Left lung (tissue), 10 donors: ENCODE measurements around the gene BICC1. TPM values are rescaled to one million over a fixed set of nuclear protein-coding genes. Genes with fewer than 3 reads are reported as not detected.

Experiments
- ATAC-seq: fragments of 200-7000 bp; cut with Tn5 transposase; one replicate; pipeline ENCODE4 v1.9.1; 2020; ENCODE audit warnings: moderate library complexity
- DNase-seq, 4 donors: peaks; one replicate each; pipeline ENCODE4 v3.0.0-alpha.2; 2013 to 2020
- H3K27ac ChIP-seq, 2 donors: fragments of 200-600 bp; sonication (generic) in 1 of 2; one replicate each; pipeline versions ENCODE4 v1.5.0 to v1.8.0; 2020 to 2021
- H3K27me3 ChIP-seq, 2 donors: fragments of 200-600 bp; sonication (generic) in 1 of 2; one replicate each; pipeline versions ENCODE4 v1.5.0 to v1.8.0; 2020 to 2021
- H3K36me3 ChIP-seq, 2 donors: fragments of 200-600 bp; sonication (generic) in 1 of 2; one replicate each; pipeline versions ENCODE4 v1.5.0 to v1.8.0; 2020 to 2021
- H3K4me1 ChIP-seq, 2 donors: fragments of 200-600 bp; one replicate each; pipeline ENCODE4 v1.8.0; 2021
- H3K4me3 ChIP-seq, 2 donors: fragments of 200-600 bp; sonication (generic) in 1 of 2; one replicate each; pipeline versions ENCODE4 v1.5.0 to v1.8.0; 2020 to 2021; ENCODE audit warnings: mild to moderate bottlenecking in 1 of 2
- H3K9me3 ChIP-seq, 2 donors: fragments of 200-600 bp; sonication (generic) in 1 of 2; one replicate each; pipeline versions ENCODE4 v1.5.0 to v1.8.0; 2020 to 2021
- intact Hi-C, 2 donors: fragments of 100-400 bp; cut with DNase I; formaldehyde crosslinking; loops; one replicate each; pipeline versions ENCODE4 v1.11.2 to v1.14.2; 2022
- polyA plus RNA-seq, 6 donors: library from polyadenylated mRNA; unstranded; fragments of 120-200 nt; gene quantifications; one replicate each; pipeline ENCODE4 v1.2.1, GENCODE V29; 2013; ENCODE audit not compliant: insufficient read length in 6 of 6
- total RNA-seq, 2 donors: library from RNA; stranded (reverse); fragmentation: NEBNext Ultra II Directional; extraction: Animal tissue kit (Norgen Biotek cat#: 25700); gene quantifications; one replicate each; pipeline ENCODE4 v1.2.1, GENCODE V29; 2021
- TF ChIP-seq, protein P1 (sequence below), 2 donors: fragments of 200-600 bp; sonication (generic) in 1 of 2; IDR thresholded peaks; one replicate each; pipeline versions ENCODE4 v1.5.0 to v1.8.0; 2021; ENCODE audit warnings: antibody characterized with exemption in 2 of 2
- donor health status: DM: no; HTN: yes; CAD: no.
- donor health status: DM: no; HTN: no; CAD: no.

Gene BICC1
- total and polyA plus RNA-seq, 8 donors: 10.9 to 47.4 (median 37.1) TPM

DNA sequence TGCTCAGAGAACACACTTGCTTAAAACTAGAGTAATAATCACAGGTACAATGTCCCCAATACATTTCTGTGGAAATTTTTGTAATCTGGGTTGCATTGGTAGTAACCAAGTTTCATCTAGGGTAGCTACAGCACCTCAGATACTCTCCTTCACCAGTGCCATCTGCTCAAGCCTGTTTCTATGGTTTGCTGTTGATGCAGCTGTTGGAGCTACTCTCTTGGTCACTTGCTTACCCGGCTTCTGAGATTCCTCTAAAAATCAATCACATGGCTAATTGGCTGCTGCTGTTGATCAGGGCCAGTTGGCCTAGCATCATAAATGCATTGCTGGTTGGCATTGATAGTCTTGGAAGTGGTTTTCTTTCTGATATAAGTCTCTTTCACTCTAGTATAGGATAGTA is 220.8 kb downstream of the BICC1 start:
- no peak overlapping the region for H3K27ac ChIP-seq
- TF ChIP-seq, protein P1, sequence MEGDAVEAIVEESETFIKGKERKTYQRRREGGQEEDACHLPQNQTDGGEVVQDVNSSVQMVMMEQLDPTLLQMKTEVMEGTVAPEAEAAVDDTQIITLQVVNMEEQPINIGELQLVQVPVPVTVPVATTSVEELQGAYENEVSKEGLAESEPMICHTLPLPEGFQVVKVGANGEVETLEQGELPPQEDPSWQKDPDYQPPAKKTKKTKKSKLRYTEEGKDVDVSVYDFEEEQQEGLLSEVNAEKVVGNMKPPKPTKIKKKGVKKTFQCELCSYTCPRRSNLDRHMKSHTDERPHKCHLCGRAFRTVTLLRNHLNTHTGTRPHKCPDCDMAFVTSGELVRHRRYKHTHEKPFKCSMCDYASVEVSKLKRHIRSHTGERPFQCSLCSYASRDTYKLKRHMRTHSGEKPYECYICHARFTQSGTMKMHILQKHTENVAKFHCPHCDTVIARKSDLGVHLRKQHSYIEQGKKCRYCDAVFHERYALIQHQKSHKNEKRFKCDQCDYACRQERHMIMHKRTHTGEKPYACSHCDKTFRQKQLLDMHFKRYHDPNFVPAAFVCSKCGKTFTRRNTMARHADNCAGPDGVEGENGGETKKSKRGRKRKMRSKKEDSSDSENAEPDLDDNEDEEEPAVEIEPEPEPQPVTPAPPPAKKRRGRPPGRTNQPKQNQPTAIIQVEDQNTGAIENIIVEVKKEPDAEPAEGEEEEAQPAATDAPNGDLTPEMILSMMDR (IDR thresholded peaks at IDR 0.05): no peak
- H3K36me3 ChIP-seq: no peaks in the 10 kb centered on the region
- DNase-seq (no peak), ATAC-seq (no peak)
- H3K27me3 ChIP-seq: no peaks in the 10 kb centered on the region
- no peak overlapping the region for H3K4me3 ChIP-seq
- peaks cover 0 to 15% of the 10 kb centered on the region in 2 donors for H3K9me3 ChIP-seq
- intact Hi-C loops: no loop called here
- no peaks in the 10 kb centered on the region for H3K4me1 ChIP-seq

DNA sequence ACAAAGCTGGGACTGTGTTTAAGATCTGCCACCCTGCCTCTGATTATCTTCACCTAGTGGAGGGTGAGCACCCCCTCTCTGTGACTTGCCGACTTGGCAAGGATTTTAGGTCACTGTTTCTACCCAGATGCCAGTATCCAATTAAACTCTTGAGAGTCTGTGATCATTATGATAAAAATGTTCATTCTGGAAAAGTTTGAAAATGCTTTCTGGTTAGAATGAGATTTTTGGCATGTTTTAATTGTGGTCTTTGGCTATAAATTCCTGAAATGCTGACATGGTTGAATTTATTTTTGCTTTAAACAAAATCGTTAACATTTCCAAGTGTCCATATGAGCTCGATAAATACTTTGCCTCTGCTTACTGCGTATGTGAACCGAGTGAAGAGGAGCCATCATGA is 221.4 kb downstream of the BICC1 start:
- Histone ChIP-seq H3K36me3 (no peaks in the 10 kb centered on the region), H3K27me3 (no peaks in the 10 kb centered on the region), H3K9me3 (peaks cover 0 to 15% of the 10 kb centered on the region in 2 donors), H3K4me3 (no peak overlapping the region), H3K27ac (peak overlapping the region in 1 of 2 donors; percentile 1), H3K4me1 (no peaks in the 10 kb centered on the region)
- TF ChIP-seq, protein P1 (IDR thresholded peaks at IDR 0.05): no peak
- DNase-seq (no peak), ATAC-seq (no peak)
- intact Hi-C loops: no loop called here

DNA sequence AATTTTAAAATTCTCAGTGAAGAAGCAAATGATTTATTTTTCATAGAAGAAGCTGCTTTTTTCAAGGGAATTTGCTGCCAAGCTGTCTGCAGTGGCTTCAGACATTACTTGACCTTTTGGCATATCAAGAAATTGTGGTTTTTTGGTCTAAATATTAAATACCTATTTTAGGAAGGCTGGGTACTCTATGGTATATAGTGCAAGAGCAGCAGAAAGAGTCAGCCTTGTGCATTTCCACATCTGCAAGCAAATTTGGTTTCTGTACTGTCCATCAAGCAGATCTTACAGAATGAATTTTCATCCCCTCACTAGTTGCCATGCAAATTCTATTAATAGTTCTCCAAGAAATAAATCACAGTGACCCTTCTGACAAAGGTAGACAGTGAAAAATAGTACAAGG is 222.0 kb downstream of the BICC1 start:
- ATAC-seq (no peak), DNase-seq (no peak)
- intact Hi-C loops: no loop called here
- no peaks in the 10 kb centered on the region for H3K4me1 ChIP-seq
- no peaks in the 10 kb centered on the region for H3K36me3 ChIP-seq
- H3K4me3 ChIP-seq: no peak overlapping the region
- H3K9me3 ChIP-seq: peaks cover 0 to 15% of the 10 kb centered on the region in 2 donors
- TF ChIP-seq, protein P1 (IDR thresholded peaks at IDR 0.05): no peak
- no peaks in the 10 kb centered on the region for H3K27me3 ChIP-seq
- H3K27ac ChIP-seq: peak overlapping the region in 1 of 2 donors; percentile 1

DNA sequence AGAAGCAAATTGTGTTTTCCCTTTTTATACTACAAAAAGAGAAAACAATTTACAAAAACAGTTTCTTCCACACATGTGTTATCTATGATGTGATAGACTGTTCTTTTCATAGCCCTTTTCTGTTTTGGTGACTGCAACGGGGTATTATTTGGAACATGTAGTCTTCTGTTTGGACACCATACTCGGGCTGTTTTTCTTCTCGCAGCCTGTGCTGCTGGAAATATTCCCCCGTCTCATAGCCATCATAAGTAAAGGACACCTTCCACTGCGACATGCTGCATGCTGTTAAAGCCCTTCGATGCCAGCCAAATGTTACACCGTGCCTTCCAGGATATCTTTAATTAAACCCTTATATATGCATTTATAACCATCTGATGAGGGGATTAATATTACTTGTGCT is 222.4 kb downstream of the BICC1 start:
- peaks cover 0 to 14% of the 10 kb centered on the region in 2 donors for H3K9me3 ChIP-seq
- ATAC-seq (no peak), DNase-seq (no peak)
- H3K4me1 ChIP-seq: no peaks in the 10 kb centered on the region
- no peak overlapping the region for H3K4me3 ChIP-seq
- H3K27me3 ChIP-seq: no peaks in the 10 kb centered on the region
- H3K27ac ChIP-seq: peak overlapping the region in 1 of 2 donors; percentile 1
- no peaks in the 10 kb centered on the region for H3K36me3 ChIP-seq
- TF ChIP-seq, protein P1 (IDR thresholded peaks at IDR 0.05): no peak
- intact Hi-C loops: no loop called here

DNA sequence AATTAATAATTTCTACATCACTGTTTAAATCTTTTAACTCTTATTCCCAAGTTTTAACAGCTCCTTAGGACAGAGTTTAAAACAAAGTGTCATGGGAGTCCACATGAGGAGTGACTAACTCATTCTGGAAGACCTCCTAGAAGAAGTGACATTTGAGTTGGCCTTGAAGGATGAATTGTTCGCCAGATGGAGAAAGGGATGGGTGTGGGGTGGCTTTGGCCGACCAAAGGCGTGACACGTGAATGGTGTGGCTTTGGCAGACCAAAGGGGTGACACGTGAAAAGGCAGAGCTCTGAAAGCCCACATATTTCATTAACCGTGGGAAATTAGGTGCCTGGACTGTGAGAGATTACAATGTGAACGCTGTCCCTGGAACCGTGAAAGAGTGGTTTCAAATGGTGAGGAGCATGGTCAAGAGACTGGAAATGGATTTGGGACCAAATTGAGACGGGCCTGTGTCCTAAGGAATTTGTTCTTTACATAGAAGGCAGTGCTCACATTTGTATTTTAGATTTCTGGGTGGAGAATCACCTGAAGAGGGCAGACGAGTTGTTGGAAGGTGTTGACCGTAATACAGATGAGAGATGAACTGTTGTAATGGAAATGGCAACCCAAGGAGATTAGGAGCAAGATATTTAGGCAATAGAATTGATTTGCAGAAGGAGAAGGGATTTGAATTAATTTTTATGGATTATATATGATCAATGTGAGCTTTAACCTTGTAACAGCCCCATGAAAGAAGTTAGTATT is 228.1 kb downstream of the BICC1 start:
- intact Hi-C loops: no loop called here
- Histone ChIP-seq H3K27ac (no peak overlapping the region), H3K4me3 (no peak overlapping the region), H3K27me3 (no peaks in the 10 kb centered on the region), H3K36me3 (no peaks in the 10 kb centered on the region), H3K9me3 (no peaks in the 10 kb centered on the region), H3K4me1 (no peaks in the 10 kb centered on the region)
- no peak for ATAC-seq
- TF ChIP-seq, protein P1 (IDR thresholded peaks at IDR 0.05): no peak
- no peak for DNase-seq
